ENCODE measurements around the gene WDR73.

WDR73 gene

GRCh38 chr15:84595660-84596059 is 58.4 kb downstream of the WDR73 start:
- POLR2A ChIA-PET (ENCODE audit: low non-redundant PET), result no interaction called here

GRCh38 chr15:84594617-84595290 is 59.3 kb downstream of the WDR73 start:
- ChIA-PET CTCF (interaction anchor here (0.6 kb wide), 1 partner anchor 970 kb away, joined by 3 read pairs; no protein-coding TSS in a partner anchor), POLR2A (ENCODE audit: low non-redundant PET) (no interaction called here)
- H3K27ac ChIP-seq, result no peak overlapping the region
- TF ChIP-seq CTCF (conservative IDR thresholded peaks at IDR 0.05; ENCODE audit: low read depth), result no peak
- no peak for DNase-seq (ENCODE audit: low spot score)

More at GRCh38 chr15:84595660-84596059, 58.4 kb downstream of the WDR73 start:
- CTCF ChIA-PET, result interaction anchor here (0.6 kb wide), 1 partner anchor 970 kb away, joined by 3 read pairs; no protein-coding TSS in a partner anchor
- no peak overlapping the region for H3K27ac ChIP-seq
- DNase-seq (ENCODE audit: low spot score), result no peak
- no peak for TF ChIP-seq CTCF (conservative IDR thresholded peaks at IDR 0.05; ENCODE audit: low read depth)

- TF ChIP-seq CTCF (conservative IDR thresholded peaks at IDR 0.05; ENCODE audit: low read depth), result no peak
- POLR2A ChIA-PET (ENCODE audit: low non-redundant PET), result no interaction called here
- no peak overlapping the region for H3K27ac ChIP-seq
- DNase-seq (ENCODE audit: low spot score), result no peak
- CTCF ChIA-PET, result interaction anchor here (0.6 kb wide), 1 partner anchor 66 kb away, joined by 7 read pairs; the partner anchor contains the start of gene NMB
Observed at GRCh38 chr15:84591815-84592214, 62.3 kb downstream of the WDR73 start.

DNA sequence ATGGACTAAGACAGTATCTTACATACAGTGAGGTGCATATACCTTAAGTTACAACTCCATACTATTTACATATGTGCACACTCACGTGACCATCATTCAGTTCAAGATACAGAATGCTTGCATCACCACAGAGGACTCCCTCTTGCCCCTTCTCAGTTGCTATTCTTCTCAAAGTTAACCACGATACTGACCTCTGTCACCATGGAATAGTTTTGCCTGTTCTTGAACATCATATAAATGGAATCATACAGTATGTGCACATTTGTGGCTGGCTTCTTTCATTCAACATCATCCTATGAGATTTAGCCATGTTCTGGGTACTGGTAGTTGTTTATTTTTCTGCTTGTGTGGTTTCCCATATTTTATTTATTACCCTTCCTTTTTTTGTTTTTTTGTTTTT is 63.7 kb downstream of the WDR73 start:
- CTCF ChIA-PET, result interaction anchor here (0.9 kb wide), 1 partner anchor 19 kb away, joined by 4 read pairs; no protein-coding TSS in a partner anchor

More for the DNA sequence above, 63.7 kb downstream of the WDR73 start:
- POLR2A ChIA-PET (ENCODE audit: low non-redundant PET), result no interaction called here
- no peak overlapping the region for H3K27ac ChIP-seq
- no peak for DNase-seq (ENCODE audit: low spot score)
- TF ChIP-seq CTCF (conservative IDR thresholded peaks at IDR 0.05; ENCODE audit: low read depth), result no peak
